Activated T-helper 1 cell treated with anti-CD3 and anti-CD28 coated beads, Interleukin-2, amount 50 U/mL, for 16 hours (primary cell): ENCODE data around the gene RPP25L.

Experiments
- DNase-seq, 2 donors: peaks; one replicate each; pipeline ENCODE4 v3.0.0-alpha.2; 2020; ENCODE audit warnings: low read depth in 1 of 2, low spot score in 1 of 2

The RPP25L gene

DNA sequence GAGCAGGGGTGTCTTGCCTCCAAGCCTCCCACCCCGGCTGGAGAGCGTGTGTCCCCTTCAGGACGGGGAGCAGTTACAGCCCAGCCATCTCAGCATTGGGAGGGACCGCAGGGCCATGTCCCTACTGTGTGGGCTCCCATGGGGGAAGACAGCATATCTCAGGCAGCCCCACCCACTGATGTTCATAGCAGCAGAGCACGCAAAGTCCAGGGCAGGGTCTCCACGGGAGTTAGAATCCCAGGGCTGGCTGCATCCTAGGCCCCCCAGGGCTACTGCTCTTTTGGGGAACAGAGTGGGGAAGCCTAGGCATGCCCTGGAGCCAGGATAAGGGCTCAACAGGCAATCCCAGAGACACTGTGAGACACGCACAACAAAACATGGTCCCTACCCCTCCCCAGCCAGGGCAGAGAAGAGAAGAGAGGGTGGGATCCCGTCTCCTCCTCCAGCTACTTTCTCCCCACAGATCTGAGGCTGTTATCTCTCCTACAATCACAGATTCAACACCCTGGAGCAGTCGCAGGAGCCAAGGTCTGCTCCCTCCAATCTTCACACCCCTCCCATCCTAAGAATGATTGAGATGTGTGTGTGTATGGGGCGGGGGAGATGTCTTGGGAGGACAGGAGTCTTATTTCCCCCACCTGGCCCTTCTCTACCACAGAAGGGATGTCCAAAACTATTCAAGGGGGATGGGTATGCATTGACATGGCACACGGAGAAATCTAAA is 25.8 kb downstream of the RPP25L start:
- DNase-seq = no peak

DNA sequence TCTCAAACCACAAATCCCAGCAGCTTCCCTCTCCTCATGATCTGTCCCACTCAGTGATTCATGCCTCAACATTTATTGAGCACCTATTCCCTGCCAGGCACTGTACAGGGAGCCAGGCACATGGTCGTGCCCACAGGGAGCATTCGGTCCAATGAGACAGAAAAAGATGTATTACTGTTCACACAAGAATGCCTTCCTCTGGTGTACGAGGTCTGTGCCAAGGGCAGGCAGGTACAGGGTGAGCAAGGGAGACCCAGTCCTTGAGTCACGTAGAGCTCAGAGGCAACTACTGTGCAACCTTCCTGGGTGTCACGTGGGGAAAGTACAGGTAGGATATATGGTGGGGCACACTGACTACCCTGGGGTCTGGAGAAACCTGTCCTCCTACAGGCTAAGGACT is 26.9 kb downstream of the RPP25L start:
- DNase-seq = no peak

DNA sequence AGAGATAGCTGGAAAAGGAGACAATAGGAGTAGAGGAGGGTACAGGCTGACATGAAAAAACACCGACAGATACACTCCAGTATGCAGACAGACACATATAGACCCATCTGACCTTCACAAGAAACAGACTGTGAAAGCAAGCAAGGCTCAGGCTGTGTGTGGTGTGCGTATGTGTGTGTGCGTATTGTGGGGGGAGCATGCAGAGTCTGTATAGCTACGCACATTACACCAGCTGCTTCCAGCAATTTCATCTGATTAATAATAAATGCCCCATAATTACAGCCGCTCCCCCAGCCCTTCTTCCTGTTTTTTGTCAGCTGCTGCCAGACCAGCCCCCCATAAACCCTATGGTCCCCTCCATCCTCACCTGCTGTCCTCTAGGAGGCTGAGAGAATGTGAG is 29.1 kb downstream of the RPP25L start:
- no peak for DNase-seq

DNA sequence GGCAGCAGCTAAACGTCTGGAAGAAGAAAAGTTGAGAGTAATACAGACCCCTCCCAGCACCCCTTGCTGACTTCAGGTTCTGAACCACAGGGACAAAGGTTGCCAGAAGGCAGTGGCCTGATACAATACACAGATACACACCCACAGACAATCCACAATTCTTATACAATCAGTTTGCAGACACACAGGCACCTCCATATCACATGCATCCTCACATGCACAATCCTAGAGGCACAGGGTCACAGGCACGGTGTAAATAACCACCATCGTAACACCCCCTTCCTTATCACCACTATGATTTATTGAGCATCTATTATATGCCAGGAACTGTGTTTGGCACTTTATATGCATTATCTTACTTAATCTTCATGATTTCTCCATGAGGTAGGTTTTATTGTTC is 30.6 kb downstream of the RPP25L start:
- no peak for DNase-seq

DNA sequence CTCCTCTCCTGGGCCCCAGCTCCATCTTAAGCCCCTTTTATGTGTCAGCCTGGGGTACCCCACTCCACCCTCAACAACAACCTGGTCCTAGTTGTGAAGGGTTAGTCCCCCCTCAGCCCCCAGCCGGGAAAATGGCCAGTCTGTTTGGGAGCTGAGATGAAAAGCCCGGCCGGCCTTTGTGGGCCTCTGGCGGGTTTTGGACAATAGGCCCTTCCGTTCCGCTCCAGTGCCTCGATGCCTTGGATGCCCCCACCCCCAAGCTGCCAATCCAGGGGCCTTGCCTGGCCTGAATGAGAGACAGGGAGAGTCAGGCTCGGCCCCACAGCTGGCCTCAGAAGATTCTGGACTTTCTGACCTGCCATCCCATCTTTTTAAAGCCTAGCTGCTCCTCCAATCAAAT is 31.5 kb downstream of the RPP25L start:
- no peak for DNase-seq

DNA sequence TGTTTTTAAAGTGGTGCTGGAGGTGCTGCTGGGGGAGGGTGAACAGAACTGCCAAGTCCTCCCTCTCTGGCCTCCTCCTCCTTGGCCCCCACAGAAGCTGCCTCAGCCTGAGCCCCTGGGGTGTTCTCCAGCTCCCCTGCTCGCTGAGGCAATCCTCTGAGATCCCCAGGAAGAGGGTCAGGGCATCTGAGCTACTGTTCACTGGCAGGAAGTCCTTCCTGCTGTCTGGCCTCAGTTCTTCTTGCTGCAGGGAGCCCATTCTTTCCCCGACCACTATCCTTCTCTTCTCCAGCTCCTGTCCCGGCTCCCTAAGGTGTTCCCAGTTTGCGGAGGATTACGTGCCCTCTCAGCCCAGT is 32.1 kb downstream of the RPP25L start:
- DNase-seq = no peak

DNA sequence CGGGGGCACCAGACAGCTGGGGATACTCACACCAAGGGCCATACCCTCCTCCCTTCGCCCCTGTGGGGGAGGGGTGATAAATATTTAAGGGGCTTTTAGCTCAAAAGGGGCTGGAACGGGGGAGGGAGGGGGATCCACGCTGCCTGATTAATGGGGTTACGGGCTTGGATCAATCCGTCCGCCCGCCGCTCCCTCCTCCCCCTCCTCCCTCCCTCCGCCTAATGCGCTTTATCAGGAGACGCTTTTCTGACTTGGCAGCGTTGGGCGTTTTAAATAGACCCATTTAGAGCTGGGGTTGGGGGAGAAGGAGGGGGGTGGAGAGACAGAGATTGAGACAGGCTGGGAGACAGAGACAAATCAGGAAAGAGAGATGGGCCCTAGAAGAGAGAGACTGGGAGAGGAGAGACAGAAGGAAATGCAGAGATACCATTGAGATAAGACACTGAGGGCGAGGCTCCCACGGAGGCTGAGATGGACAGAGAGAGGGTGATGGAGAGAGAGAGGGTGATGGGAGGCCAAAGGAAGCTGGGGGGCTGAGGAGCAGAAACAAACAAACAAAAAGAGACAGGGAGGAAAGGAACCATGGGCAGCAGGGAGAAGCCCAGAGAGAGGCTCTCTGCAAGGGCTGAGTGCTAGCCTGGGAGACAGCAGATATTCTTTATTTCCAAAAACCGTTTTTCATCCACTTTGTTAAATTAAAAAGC is 32.6 kb downstream of the RPP25L start:
- DNase-seq = no peak

DNA sequence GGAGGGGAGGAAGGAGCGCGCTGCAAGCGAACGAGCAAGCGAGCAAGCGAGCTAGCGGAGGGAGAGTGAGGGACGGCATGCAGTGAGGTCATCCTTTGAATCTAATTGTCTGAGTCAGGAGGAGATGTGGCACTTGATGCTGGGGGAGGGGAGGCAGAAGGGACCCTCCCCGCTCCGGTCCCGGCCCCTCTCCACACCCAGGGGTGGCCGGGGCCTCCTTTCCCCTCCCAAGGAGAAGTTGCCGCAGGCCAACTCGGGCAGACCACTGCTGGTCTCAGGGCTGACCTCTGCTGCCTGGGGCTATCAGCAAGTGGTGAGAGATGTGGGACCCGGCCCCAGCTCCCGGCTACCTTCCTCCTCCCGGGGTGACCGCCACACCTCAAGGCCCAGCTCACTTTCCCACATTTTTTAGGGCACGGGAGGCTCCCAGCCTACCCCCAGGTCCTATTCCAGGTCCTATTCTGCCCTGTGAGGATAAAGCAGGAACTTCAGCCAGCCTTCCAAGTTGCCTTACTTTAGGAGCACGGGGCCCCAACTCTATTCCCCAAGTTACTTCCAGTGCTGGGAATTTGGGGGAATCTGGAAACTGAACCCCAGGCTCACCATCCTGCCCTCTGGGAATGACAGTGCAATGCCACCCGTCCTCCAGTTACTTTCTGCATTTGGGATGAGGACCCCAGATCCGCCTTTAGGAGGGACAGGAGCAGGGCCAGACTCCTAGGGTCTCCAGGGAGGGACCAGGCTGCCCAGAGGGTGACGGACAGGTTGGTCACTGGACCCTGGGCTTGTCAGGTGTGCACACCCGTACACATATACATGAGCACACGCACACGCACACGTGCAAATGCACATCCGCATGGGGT is 33.4 kb downstream of the RPP25L start:
- DNase-seq = no peak

DNA sequence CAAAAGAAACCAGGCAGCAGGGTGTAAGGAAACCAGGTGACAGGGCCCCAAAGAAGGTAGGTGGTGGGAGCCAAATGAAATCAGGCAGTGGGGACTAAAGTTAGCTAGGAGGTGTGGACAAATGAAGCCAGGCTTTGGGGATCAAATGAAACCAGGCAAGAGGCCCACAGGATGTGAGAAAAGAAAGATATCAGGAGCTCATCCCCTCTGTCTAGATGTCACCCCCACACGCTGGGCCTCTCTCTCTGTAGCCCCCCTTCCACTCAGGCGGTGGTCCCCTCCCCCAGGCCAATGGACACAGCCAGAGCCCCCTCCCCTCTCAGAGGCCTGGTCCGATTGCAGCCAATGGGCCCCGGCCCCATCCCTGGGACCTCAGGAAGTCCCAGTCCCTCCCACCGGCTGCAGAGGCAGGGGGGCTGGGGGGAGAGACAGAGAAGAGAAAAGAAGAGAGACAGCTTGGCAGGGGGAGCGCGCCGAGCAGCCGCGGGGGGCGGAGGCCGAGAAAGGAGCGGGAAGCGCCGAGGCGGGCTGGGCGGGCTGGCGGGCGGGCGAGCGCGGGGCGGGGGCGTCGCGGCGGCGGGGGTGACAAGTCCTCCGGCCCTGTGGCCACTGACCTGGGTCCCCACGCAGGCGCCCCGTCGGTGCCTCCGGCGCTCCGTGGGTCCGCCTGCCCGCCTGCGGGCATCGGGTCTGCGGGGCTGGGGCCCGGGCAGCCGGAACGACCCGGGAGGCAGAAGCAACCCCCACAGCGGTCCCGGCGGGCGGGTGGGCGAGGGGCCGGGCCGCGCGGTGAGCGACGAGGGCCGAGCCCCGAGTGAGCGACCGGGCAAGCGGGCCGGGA is 34.3 kb downstream of the RPP25L start:
- no peak for DNase-seq

DNA sequence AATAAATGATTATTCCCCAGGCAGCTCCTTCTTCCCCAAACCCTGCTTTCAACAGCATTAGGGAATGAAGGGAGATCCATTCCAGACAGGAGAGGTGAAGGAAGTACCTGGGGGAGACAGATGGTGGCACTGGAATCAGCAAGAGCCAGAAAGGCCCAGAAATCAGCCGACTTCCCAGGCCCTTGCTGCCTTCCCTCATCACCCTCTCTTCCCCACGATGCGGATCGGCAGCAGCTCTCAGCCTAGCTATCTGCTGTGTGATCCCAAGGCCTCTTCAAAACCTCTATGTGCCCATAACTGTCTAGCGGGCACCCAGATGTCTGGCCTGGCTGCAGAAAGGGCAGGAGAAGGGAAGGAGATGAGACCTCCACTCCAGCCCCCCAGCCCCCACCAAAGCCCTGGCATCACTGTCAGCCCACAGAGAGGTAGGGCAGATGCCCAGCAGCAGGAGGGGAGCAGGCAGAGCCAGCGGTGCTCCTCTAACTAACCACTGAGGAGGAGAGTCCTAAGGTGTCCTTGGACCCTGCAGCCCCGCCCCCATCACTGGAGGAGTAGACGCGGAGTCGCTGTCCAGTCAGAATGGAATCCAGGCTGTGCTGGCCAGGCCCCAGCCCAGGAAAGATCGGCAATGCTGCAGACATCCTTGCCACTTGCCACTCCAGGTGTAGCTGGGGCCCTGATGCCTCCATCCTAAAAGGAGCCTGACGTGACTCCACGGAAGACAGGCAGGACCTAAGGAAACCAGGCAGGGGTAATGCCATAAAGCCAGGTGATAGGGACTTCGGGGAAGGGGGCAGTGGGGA is 35.1 kb downstream of the RPP25L start:
- no peak for DNase-seq

DNA sequence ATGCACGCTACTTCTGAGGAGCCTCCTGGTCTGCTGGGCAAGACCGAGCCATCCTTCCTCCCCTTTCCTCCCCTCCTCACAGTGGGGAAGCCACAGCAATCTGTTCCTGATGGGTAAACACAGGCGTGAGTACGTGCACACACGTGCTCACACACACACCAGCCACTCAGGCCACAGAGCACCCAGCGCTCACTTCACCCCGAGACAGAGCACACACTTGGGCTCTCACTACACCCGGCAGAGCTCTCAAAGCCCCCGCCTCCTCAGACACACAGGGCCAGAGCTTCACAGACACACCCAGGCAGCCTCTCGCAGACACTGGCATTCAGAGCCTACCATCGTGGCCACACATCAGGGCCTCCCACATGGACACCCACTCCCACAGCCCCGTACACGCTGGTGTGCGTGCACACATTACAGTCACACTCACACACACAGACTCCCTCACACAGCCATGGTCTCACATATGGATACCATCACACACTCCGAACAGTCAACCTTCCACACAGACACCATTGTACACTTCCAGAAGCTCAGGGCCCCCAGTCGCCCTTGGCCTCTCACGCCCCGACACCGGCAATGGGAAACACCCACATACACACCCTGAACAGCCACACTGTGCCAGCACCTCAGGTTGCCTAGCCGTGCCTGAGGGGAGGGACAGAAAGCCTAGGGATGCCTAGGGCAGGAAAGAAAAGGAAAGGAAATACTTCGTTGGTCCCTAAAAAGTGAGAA is 35.9 kb downstream of the RPP25L start:
- no peak for DNase-seq

DNA sequence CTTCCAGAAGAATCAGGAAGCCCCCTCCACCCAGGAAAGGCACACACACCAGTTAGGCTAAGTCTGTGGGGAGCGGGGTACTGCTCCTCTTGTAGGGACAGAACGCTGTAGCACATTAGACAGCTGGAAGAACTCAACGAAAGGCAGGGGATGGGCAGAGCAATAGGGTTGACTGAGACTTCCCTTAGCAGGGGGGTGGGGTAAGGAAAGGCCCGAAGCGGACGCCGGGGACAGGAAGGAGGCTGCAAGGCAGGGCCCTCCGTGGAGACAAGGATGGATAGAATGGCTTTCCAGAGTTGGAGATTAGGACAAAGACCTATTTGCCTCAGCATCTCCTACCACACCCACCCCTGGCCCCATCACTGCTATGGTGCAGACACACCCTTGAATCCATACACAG is 36.7 kb downstream of the RPP25L start:
- no peak for DNase-seq

DNA sequence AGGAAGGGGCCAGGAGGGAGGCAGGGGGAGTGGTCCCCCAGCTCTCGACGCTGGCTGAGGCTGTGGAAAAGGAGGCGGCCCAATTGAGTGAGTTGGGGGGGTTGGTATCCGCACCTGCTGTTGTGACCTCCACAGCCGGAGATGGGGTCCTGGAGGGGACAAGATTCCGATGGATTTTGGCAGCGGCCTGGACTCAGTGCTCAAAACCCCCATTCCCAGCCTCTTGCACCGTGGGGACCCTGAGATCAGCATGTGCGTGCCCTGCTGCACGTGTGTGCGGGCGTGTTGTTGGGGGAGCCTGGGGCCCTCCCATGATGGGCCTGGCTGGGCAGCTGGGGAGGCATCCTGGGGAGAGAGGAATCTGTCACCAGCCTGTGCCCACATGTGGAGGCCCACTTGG is 37.3 kb downstream of the RPP25L start:
- no peak for DNase-seq

DNA sequence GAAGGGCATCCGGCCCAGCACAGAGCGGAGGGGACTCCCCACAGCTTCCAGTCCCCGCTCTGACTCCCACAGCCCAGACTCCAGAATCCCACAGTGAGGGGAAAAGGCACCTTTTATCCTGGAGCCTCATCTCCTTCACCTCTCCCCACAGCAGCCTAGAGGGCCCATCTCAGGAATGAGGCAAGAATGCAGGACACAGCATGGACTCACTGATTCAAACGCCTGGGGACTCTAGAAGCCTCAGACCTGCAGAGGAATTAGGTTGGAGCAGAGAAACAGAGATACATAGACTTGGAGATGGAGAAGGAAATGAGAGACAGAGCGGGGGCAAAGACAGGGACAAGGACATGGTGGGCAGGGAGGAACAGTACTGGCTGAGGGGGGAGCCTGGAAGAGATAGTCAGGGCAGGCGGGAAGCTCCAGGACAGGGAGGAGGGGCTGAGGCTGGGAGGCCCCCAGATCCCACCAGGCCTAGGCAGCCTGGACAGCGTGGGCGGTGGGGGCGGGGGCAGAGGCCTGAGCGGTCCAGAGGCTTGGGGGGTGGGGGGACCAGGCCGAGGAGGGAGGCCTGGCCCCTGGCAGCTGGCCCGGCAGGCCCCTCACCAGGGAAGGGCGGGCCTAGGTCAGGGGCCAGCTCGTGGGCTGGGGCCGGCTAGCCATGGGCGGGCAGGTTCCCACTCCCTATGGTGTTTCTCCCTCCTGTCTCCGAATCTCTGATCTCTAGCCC is 38.1 kb downstream of the RPP25L start:
- no peak for DNase-seq

DNA sequence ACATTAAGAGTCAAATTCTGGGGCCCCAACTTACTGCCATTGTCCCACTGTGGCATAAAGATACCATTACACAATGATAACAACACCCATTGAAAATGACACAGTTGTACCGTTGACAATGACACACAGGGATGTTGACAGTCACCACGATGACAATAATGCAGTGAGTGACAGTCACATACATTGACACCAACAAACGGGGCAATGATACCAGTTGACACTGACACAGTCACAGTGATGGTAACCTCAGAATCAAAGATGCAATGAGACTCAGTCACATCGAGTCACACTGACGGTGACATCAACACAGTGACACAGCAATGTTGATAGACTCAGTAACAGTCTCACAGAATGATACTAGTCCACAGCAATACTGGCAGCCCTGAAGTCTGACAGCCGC is 39.3 kb downstream of the RPP25L start:
- DNase-seq = no peak

DNA sequence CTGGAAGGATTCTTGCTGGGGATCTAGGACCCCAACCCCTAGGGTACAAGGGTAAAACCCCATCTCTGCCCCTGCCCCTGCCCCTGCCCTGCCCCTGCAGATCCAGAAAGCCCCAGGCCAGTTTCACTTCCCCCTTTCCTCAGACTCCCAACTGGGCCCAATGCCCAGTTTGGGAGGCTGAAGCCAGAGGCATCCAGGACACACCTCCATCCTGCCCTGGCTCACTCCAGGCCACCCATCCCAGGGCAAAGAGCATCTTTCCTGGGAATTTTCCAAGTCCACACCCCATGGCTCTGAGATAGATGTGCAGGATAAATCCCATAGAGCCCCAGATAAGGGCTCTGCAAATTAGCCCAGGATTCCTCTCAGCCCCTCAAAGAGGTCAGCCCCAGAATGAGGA is 39.8 kb downstream of the RPP25L start:
- no peak for DNase-seq

DNA sequence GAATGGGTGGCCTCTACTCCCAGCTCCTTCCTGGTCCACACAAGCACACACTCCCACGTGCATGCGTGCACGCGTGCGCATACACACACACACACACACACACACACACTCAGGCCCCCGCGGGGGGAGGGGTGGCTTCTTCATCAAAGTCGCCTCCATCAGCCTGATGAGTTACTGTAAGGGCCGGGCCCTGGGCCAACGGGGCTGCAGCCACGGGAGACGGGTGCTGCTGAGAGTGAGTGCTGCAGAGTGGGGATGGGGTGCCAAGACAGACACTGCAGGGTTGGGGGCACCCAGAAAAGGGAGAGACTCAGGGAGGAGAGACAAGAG is 40.5 kb downstream of the RPP25L start:
- DNase-seq = no peak

DNA sequence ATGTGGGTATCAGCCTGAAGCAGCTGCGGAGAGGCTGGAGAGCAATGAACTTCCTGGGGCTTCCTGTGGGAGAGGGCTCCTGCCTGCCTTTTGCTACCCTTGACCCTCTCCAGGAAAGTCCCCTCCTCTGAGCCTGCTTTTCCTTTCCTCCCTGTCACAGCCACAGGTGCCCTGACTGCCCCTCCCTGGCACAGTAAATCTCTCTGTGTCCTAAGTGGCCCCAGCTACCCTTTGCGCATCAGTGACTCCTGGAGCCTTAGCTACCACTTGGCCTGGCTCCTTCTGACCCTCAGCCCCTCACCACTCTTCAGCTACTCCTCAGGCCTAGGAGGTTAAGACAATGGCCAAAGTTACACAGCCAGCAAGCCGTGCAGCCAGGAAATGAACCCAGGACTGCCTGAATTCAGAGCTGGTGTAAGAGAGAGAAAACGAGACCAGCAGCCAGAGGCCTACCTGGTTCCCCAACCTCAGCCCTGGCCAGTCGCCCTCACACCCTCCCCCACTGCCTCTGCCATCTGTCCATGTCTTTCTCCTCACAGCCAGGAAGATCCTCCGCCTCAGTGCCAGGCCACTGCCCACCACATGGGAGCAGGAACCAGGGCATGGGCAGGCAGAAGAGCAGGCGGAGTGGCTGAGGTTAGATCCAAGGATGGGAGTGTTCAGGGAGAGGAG is 41.0 kb downstream of the RPP25L start:
- DNase-seq = no peak

DNA sequence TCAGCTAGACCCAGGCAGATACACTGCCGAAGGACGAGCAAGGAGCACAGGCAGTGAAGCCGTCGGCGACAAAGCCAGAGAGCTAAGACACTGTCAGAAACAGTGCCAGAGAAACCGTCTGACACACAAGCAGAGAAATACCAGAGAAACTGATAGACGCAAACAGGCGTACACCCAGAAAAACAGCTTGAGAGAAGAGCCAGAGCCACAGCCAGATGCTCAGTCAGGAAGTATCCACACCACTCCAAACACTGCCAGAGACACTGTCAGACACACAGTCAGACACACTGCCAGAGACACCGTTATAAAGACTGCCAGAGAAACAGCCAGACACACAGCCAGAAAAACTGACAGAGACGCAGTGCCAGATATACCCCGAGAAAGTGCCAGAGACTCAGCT is 41.5 kb downstream of the RPP25L start:
- DNase-seq = no peak
